GM19099 (cell line): Measurements from ENCODE around the gene CD2BP2.

Experiments used
- POLR2A ChIP-seq: IDR thresholded peaks from 3 replicates; pipeline ENCODE4 v1.6.1; 2011; ENCODE audit warnings: low read depth; ENCODE audit not compliant: insufficient read length; ENCODE audit errors: extremely low read depth

CD2BP2 gene

DNA sequence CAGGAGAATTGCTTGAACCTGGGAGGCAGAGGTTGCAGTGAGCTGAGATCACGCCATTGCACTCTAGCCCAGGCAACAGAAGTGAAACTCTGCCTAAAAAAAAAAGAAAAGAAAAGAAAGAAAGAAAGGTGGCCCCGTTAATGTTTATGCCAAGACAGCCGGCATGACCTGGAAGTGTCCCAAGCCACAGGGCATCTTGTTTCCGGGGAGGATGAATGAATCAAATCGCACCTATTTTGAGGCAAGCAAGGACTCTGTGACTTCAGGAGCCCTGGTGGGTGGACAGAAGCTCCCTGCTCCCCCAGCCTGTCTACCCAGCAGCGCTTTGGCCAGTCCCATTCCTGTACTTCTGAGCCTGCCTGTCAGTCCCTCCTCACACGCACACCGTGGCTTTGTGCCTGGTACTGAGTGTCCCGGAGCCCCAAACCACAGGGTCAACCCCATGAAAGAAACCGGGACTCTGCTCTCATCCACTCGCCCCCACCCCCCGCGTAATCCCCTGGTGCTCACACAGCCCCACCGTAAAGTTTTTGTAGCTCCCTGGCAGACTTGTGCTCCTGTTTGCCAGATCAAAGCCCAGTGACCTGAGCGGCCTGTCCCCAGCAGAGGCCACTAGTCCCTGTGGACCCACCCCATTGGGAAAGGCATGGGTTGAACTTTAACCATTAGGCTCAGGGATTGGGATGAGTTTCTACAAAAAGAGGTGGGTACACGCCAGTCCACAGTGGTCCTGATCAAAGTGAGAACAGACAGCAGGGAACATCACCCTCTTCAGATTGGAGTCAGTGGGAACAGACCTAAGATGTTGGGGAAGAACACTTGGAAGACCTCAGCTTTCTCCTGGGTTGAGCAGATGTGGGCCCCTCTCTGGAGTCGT, 19.3 kb downstream of the CD2BP2 start:
- no peak for TF ChIP-seq POLR2A

GRCh38 chr16:30335028-30335597, 20.0 kb downstream of the CD2BP2 start:
- peak; percentile 73 for TF ChIP-seq POLR2A
